ENCODE results near the gene RHBDD3.

RHBDD3 gene

DNA sequence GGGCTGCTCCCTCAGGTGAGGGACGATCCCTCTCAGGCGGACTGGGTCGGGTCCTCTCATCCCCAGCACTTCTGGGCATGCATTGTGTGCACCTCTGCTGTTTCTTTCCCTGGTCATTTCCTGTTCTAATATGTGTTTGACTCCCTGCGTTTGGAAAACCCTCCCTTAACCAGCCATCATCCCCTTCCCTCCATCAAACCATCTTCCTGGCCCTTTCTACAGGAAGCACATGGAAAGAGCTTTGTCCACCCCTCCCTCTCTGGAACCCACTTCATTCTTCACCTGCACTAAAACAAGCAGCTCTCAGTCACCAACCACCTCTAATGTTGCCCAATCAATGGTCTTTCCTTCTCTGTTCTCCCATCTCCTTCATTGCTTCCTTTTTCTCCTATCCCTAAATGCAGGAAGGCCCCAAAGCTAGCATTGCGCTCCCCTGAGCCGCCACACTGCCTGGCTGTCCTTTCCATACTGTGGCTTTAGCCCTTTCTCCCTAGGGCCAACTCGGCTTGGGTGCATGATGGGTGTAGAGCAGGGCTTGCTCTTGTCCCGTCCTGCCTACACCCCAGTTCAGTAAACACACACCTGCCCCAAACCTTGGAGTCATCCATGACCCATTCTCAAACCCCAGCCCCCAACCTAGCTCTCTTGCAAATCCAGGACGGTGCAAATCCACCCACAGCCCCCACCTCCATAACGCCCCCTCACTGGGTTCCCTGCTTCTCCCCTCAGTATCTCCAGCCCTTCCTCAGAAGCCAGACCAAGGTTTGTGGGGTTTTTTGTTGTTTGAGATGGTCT lies 33.2 kb upstream of the RHBDD3 start:
- H3K27ac Mint-ChIP-seq (ENCODE audit: low read depth): peak overlapping the region; percentile 42
- H3K27me3 Mint-ChIP-seq: peaks cover 14% of the 10 kb centered on the region
- peaks cover 55% of the 10 kb centered on the region for H3K36me3 Mint-ChIP-seq (ENCODE audit: insufficient read depth)
- no peak overlapping the region for H3K4me3 Mint-ChIP-seq
- H3K9me3 Mint-ChIP-seq: no peaks in the 10 kb centered on the region
- peaks cover 27% of the 10 kb centered on the region for H3K4me1 Mint-ChIP-seq
- DNase-seq (ENCODE audit: low spot score in 2 of 2) (no peak), ATAC-seq (replicated peaks; ENCODE audit: extremely low read depth, poor library complexity, severe bottlenecking) (no peak)

DNA sequence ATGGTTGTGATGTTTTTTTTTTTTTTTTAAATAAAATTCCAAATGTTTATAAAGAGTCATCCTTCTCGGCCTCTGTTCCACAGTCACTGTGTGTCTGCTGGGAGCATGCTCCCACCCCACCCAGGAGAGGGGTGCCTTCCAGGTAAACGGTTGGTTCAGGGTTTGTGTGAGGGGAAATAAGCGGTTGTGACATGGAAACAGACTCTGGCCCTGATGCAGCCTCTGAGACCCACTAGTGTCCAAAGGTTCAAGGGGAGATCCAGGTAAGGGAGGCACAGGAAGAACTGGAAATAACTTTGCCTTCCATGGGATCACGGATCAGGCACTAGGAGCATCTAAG lies 32.7 kb upstream of the RHBDD3 start:
- H3K27me3 Mint-ChIP-seq: peaks cover 11% of the 10 kb centered on the region
- DNase-seq (ENCODE audit: low spot score in 2 of 2) (no peak), ATAC-seq (replicated peaks; ENCODE audit: extremely low read depth, poor library complexity, severe bottlenecking) (no peak)
- H3K4me1 Mint-ChIP-seq: peaks cover 21% of the 10 kb centered on the region
- no peak overlapping the region for H3K4me3 Mint-ChIP-seq
- peaks cover 60% of the 10 kb centered on the region for H3K36me3 Mint-ChIP-seq (ENCODE audit: insufficient read depth)
- no peaks in the 10 kb centered on the region for H3K9me3 Mint-ChIP-seq
- peak overlapping the region; percentile 42 for H3K27ac Mint-ChIP-seq (ENCODE audit: low read depth)

DNA sequence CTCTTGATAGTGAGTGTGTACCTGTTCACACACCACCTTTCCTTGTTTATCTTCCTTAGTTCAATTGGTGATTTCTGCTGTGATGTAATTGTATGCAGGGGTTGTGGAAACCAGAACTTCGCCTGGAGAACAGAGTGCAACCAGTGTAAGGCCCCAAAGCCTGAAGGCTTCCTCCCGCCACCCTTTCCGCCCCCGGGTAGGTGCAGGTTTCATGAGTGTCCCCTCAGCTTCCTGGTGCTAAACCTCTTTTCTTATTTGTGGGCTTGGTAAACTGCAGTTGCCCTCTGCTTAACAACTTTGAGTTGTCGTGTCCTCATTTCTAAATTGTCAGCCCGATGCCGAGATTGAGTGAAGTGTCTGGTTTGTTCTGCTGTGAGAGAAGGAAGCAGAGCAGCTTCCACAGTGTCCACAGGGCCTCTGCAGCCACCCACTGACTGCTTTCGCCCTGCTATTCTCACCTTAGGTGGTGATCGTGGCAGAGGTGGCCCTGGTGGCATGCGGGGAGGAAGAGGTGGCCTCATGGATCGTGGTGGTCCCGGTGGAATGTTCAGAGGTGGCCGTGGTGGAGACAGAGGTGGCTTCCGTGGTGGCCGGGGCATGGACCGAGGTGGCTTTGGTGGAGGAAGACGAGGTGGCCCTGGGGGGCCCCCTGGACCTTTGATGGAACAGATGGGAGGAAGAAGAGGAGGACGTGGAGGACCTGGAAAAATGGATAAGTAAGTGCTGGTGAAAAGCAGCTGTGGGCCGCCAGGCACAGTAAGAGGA lies 31.5 kb upstream of the RHBDD3 start:
- peaks cover 20% of the 10 kb centered on the region for H3K4me1 Mint-ChIP-seq
- H3K4me3 Mint-ChIP-seq: no peak overlapping the region
- peaks cover 68% of the 10 kb centered on the region for H3K36me3 Mint-ChIP-seq (ENCODE audit: insufficient read depth)
- no peak for DNase-seq (ENCODE audit: low spot score in 2 of 2)
- H3K9me3 Mint-ChIP-seq: no peaks in the 10 kb centered on the region
- no peak for ATAC-seq (replicated peaks; ENCODE audit: extremely low read depth, poor library complexity, severe bottlenecking)
- H3K27ac Mint-ChIP-seq (ENCODE audit: low read depth): peak overlapping the region; percentile 50
- H3K27me3 Mint-ChIP-seq: no peaks in the 10 kb centered on the region

DNA sequence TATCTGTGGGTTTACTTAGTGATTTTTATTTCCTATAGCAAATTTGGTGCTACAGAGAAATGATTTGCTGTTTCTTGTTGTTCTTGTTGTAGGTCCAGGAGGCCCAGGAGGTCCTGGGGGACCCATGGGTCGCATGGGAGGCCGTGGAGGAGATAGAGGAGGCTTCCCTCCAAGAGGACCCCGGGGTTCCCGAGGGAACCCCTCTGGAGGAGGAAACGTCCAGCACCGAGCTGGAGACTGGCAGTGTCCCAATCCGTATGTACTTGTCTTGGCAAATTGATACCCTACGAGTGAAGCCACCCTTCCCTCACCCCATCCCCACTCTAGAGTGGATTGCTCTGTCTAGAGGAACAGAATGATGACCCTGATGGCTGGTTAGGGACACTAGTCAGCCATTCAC lies 30.9 kb upstream of the RHBDD3 start:
- H3K27me3 Mint-ChIP-seq: no peaks in the 10 kb centered on the region
- ATAC-seq (replicated peaks; ENCODE audit: extremely low read depth, poor library complexity, severe bottlenecking) (no peak), DNase-seq (ENCODE audit: low spot score in 2 of 2) (no peak)
- H3K36me3 Mint-ChIP-seq (ENCODE audit: insufficient read depth): peaks cover 74% of the 10 kb centered on the region
- H3K4me3 Mint-ChIP-seq: no peak overlapping the region
- H3K27ac Mint-ChIP-seq (ENCODE audit: low read depth): no peak overlapping the region
- peaks cover 20% of the 10 kb centered on the region for H3K4me1 Mint-ChIP-seq
- H3K9me3 Mint-ChIP-seq: no peaks in the 10 kb centered on the region

DNA sequence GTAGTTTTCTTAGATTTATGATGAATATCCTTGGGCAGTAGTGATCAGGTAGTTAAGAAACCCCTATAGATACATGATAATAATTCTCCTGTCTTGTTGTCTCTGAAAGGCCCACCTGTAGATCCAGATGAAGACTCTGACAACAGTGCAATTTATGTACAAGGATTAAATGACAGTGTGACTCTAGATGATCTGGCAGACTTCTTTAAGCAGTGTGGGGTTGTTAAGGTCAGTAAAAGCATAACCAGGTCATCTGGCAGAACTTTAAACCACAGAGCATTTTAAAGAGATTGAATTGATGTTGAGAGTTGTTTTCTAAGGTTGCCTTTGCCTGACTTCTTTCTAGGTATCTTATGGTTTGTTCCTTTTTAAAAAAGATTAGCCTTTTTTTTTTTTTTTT lies 24.6 kb upstream of the RHBDD3 start:
- no peak for ATAC-seq (replicated peaks; ENCODE audit: extremely low read depth, poor library complexity, severe bottlenecking)
- Mint-ChIP-seq H3K27ac (ENCODE audit: low read depth) (no peak overlapping the region), H3K36me3 (ENCODE audit: insufficient read depth) (peaks cover 91% of the 10 kb centered on the region), H3K9me3 (no peaks in the 10 kb centered on the region), H3K4me3 (no peak overlapping the region), H3K4me1 (peaks cover 27% of the 10 kb centered on the region), H3K27me3 (no peaks in the 10 kb centered on the region)
- no peak for DNase-seq (ENCODE audit: low spot score in 2 of 2)

DNA sequence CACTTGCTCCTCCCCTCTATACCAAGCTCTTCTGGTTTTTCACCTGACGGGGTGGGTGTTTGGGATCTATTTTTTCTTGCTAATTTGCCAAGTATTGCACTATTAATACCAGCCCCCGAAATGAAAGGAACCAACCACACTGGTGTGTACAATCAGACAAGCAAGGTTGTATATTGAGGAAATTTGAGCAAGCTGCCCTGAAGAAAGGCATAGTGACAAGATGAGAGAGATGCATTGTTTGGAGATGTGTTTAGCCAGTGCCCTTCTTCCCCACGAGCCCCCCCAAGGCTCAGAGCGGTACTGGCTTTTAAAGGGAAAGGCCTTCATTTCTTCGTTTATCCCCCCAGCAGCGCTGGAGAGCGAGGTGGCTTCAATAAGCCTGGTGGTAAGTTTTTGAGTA lies 23.4 kb upstream of the RHBDD3 start:
- H3K4me3 Mint-ChIP-seq: no peak overlapping the region
- no peak for DNase-seq (ENCODE audit: low spot score in 2 of 2)
- no peaks in the 10 kb centered on the region for H3K27me3 Mint-ChIP-seq
- H3K9me3 Mint-ChIP-seq: no peaks in the 10 kb centered on the region
- ATAC-seq (replicated peaks; ENCODE audit: extremely low read depth, poor library complexity, severe bottlenecking): no peak
- peaks cover 29% of the 10 kb centered on the region for H3K4me1 Mint-ChIP-seq
- H3K36me3 Mint-ChIP-seq (ENCODE audit: insufficient read depth): peaks cover 91% of the 10 kb centered on the region
- peak overlapping the region; percentile 14 for H3K27ac Mint-ChIP-seq (ENCODE audit: low read depth)

DNA sequence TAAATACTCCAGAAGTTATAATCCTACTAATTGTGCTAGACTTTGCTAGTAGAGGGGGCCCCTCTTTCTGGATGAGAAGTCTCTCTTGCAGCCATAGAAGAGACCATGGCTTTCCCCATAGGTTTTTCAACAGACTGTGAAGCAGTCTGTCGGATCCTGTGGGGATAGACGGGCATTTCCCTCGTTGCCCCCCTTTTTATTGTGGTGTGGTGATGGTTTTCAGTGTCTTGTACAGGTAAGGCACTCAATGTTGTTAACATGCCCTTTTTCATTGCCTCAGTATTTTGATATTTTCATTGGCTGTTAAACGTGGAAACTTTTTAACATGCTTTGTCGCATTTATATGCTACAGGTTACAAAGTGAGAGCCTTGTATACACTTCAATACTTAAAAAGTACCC lies 22.3 kb upstream of the RHBDD3 start:
- no peak overlapping the region for H3K4me3 Mint-ChIP-seq
- H3K27ac Mint-ChIP-seq (ENCODE audit: low read depth): no peak overlapping the region
- no peak for DNase-seq (ENCODE audit: low spot score in 2 of 2)
- peaks cover 29% of the 10 kb centered on the region for H3K4me1 Mint-ChIP-seq
- peaks cover 91% of the 10 kb centered on the region for H3K36me3 Mint-ChIP-seq (ENCODE audit: insufficient read depth)
- H3K27me3 Mint-ChIP-seq: no peaks in the 10 kb centered on the region
- no peaks in the 10 kb centered on the region for H3K9me3 Mint-ChIP-seq
- ATAC-seq (replicated peaks; ENCODE audit: extremely low read depth, poor library complexity, severe bottlenecking): no peak

DNA sequence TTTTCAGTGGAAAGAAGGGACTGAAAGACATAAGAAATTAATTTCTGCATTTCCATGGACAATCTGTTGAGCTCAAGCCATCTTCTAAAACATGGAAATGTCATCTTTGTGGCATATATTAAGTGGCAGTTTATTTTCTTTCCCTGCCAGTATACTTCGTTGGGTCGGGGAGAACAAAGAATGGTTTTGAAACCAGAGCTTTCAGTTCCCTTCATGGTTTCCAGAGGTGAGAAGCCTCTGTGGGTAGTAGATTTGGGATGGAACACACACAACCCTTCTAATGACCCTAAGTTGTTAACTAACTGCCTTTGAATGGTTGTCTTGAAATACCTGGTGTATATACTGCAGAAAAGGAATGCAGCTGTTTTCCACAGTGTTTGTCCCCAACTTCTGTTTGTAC lies 21.1 kb upstream of the RHBDD3 start:
- no peaks in the 10 kb centered on the region for H3K9me3 Mint-ChIP-seq
- no peak overlapping the region for H3K27ac Mint-ChIP-seq (ENCODE audit: low read depth)
- H3K27me3 Mint-ChIP-seq: no peaks in the 10 kb centered on the region
- H3K4me1 Mint-ChIP-seq: peaks cover 29% of the 10 kb centered on the region
- no peak for DNase-seq (ENCODE audit: low spot score in 2 of 2)
- H3K4me3 Mint-ChIP-seq: no peak overlapping the region
- H3K36me3 Mint-ChIP-seq (ENCODE audit: insufficient read depth): peaks cover 89% of the 10 kb centered on the region
- no peak for ATAC-seq (replicated peaks; ENCODE audit: extremely low read depth, poor library complexity, severe bottlenecking)

DNA sequence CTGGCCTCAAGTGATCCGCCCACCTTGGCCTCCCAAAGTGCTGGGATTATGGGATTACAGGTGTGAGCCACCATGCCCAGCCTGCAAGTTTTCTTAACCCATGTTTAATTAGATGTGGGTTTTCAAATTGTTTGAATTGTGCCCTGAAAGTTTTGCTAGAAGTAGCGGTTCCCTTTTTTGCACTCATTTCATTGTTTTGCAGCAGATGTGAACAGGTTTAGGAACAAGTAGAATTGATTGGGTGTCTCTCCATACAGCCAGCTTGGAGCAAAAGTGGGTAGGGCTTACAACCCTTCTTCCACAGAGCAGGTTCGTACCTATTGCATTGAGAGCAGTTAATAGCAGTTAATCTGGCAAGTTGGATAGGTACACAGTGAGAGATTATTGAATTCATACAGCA lies 16.4 kb upstream of the RHBDD3 start:
- Mint-ChIP-seq H3K9me3 (no peaks in the 10 kb centered on the region), H3K27me3 (no peaks in the 10 kb centered on the region), H3K36me3 (ENCODE audit: insufficient read depth) (peaks cover 95% of the 10 kb centered on the region), H3K4me1 (peaks cover 16% of the 10 kb centered on the region), H3K27ac (ENCODE audit: low read depth) (no peak overlapping the region), H3K4me3 (no peak overlapping the region)
- DNase-seq (ENCODE audit: low spot score in 2 of 2): no peak
- no peak for ATAC-seq (replicated peaks; ENCODE audit: extremely low read depth, poor library complexity, severe bottlenecking)

DNA sequence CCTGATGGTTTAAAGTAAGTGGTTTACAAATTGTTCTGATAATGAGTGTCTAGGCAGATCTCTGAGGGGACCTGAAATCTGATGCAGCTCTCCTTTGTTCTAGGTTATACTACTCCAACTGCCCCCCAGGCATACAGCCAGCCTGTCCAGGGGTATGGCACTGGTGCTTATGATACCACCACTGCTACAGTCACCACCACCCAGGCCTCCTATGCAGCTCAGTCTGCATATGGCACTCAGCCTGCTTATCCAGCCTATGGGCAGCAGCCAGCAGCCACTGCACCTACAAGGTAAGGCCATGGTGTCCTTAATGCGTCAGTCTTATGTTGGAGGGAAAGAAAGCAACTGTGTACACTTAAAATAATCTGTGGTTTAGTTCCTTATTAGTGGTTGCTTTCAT lies 10.1 kb upstream of the RHBDD3 start:
- Mint-ChIP-seq H3K27ac (ENCODE audit: low read depth) (no peak overlapping the region), H3K27me3 (no peaks in the 10 kb centered on the region), H3K36me3 (ENCODE audit: insufficient read depth) (peaks cover 92% of the 10 kb centered on the region), H3K4me1 (peaks cover 55% of the 10 kb centered on the region), H3K4me3 (no peak overlapping the region), H3K9me3 (no peaks in the 10 kb centered on the region)
- no peak for DNase-seq (ENCODE audit: low spot score in 2 of 2)
- ATAC-seq (replicated peaks; ENCODE audit: extremely low read depth, poor library complexity, severe bottlenecking): no peak

DNA sequence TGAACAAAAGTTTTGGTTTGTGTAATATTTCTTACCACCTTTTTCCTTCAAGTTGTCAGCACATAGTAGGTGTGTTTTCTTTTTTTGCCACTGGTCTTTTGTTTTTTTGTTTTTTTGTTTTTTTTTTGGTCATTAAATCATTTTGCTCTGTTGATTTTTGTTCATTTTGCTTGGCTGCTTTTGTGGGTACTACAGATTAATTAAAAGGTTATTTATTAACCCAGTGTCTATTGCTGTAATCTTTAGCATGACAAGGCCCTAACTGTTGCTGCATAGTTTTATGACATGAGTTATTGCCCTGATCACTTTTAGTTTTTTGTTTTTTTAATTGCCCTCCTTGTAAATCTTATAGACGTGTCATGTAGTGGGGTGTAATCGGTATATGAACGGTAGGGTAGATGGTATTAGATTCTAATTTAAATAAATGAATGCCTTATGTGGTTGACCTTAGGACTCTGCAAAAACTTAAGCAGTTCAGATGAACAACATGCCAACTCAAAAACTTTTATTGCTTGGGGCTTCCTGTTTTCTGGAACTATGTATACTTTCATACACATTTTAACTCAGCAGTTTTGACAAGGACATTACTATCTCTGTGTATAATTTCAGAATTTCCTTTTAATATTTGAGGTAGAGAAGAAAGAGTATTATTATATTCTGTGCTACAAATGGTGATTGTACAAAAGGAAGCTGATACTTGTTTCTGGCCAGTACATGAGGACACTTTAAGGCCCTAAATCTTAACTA lies 8.2 kb upstream of the RHBDD3 start:
- peak overlapping the region; percentile 10 for H3K4me3 Mint-ChIP-seq
- peaks cover 85% of the 10 kb centered on the region for H3K36me3 Mint-ChIP-seq (ENCODE audit: insufficient read depth)
- no peaks in the 10 kb centered on the region for H3K27me3 Mint-ChIP-seq
- H3K4me1 Mint-ChIP-seq: peaks cover 73% of the 10 kb centered on the region
- DNase-seq (ENCODE audit: low spot score in 2 of 2): no peak
- H3K27ac Mint-ChIP-seq (ENCODE audit: low read depth): peak overlapping the region; percentile 47
- ATAC-seq (replicated peaks; ENCODE audit: extremely low read depth, poor library complexity, severe bottlenecking): no peak
- no peaks in the 10 kb centered on the region for H3K9me3 Mint-ChIP-seq

DNA sequence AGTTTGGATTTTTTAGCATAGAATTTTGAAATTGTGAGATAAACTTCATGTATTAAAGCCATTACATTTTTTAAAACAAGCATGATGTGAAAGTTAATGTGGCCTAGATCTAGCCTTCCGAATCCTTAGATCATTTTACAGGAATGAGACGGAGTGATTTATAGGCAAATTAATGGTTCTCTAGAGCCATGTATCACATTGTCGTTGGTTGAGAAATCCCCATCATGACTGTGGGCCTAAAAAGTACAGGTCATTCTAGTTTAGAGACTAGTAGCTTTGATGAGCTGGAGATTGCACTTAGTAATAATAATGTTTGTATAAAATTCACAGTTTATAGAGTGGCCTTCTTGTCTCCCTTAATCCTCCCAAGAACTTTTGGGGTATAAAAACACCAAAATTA lies 7.4 kb upstream of the RHBDD3 start:
- ATAC-seq (replicated peaks; ENCODE audit: extremely low read depth, poor library complexity, severe bottlenecking) (no peak), DNase-seq (ENCODE audit: low spot score in 2 of 2) (no peak)
- Mint-ChIP-seq H3K27ac (ENCODE audit: low read depth) (no peak overlapping the region), H3K4me1 (peaks cover 81% of the 10 kb centered on the region), H3K27me3 (no peaks in the 10 kb centered on the region), H3K36me3 (ENCODE audit: insufficient read depth) (peaks cover 82% of the 10 kb centered on the region), H3K4me3 (no peak overlapping the region), H3K9me3 (no peaks in the 10 kb centered on the region)

DNA sequence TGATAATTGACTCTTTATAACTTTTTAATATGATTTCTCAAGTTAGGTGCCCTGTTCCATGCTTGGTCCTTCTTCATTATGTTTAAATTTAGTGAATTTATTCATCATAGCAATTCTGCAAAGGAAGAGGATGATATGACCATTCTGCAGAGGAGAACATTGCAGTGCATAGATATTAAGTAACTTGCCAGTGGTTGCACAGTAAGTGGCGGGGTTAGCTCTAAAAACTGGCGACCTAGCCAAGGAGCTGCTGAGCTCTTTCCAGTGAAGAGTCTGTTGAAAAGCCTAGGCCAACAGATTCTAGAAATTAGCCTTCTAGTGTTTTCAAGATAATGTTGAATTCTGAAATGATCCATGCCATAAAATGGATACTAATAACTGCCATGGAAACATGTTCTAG lies 4.8 kb upstream of the RHBDD3 start:
- peaks cover 74% of the 10 kb centered on the region for H3K36me3 Mint-ChIP-seq (ENCODE audit: insufficient read depth)
- no peaks in the 10 kb centered on the region for H3K9me3 Mint-ChIP-seq
- ATAC-seq (replicated peaks; ENCODE audit: extremely low read depth, poor library complexity, severe bottlenecking) (no peak), DNase-seq (ENCODE audit: low spot score in 2 of 2) (no peak)
- H3K27me3 Mint-ChIP-seq: no peaks in the 10 kb centered on the region
- peaks cover 90% of the 10 kb centered on the region for H3K4me1 Mint-ChIP-seq
- no peak overlapping the region for H3K27ac Mint-ChIP-seq (ENCODE audit: low read depth)
- H3K4me3 Mint-ChIP-seq: peak overlapping the region; percentile 94
